Measurements from ENCODE around the gene UBA3. TPM values are rescaled to one million over a fixed set of nuclear protein-coding genes. Genes with fewer than 3 reads are reported as not detected.
A peak's percentile ranks its signal among the peaks of the same experiment; 100 is the strongest.

Gene UBA3
- total and polyA plus RNA-seq, 2 of the 13 experiments (the other 11 are each of a cell fraction or from before 2014, with no cell fraction given): 40.7 to 49.0 TPM

DNA sequence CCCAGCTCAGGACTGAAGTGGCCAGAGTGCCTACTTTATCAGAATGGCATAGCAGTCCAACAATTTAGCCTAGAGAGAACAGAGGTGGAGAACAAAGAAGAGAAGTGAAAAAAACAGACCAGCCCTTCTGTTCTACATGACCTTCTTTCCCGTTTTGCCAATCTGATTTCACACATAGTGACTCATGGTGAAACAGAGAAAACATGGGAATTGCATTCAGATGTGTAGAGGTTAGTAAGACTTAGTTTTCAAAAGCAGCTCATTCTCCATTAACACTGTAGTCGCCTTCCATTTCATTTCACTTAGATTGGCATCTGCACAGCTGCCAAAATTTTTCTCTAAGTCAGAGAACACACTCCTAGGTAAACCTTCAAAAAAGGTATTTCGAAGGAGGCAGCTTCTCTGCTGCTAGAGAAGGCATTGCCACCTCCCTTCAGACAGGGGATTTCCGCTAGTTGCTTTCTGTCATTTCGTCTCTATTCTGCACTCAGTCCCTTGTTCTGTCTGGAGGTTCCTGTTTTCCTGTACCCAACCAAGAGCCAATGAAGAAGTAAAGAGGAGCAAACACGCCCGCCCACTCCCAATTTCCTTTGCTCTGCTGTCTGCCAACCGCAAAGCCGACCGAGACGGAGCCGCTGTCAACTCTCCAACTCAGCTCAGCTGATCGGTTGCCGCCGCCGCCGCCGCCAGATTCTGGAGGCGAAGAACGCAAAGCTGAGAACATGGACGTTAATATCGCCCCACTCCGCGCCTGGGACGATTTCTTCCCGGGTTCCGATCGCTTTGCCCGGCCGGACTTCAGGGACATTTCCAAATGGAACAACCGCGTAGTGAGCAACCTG is 4.4 kb upstream of the UBA3 start, which contains the start of gene ARL6IP5 (continued):
- TF ChIP-seq NCOA5 (CRISPR knock-in tag; IDR thresholded peaks at IDR 0.05) (no peak), ZNF7 (CRISPR knock-in tag; IDR thresholded peaks at IDR 0.05) (no peak), KLF6 (CRISPR knock-in tag; IDR thresholded peaks at IDR 0.05) (no peak), FOXJ3 (CRISPR knock-in tag; IDR thresholded peaks at IDR 0.05; ENCODE audit: borderline replicate concordance) (no peak), ZNF10 (CRISPR knock-in tag; IDR thresholded peaks at IDR 0.05; ENCODE audit: borderline replicate concordance, low read depth) (no peak), PAF1 (CRISPR knock-in tag; IDR thresholded peaks at IDR 0.05) (no peak), ZMYM2 (CRISPR knock-in tag; IDR thresholded peaks at IDR 0.05) (0 out of 2 replicates have a peak, but pooled peaks have one; percentile 37), TAF1 (CRISPR knock-in tag; IDR thresholded peaks at IDR 0.05) (peak; percentile 60), PTBP1 (IDR thresholded peaks at IDR 0.05; ENCODE audit: low read depth, low read length, poor library complexity, severe bottlenecking) (no peak), CREB3 (CRISPR knock-in tag; IDR thresholded peaks at IDR 0.05) (no peak), HMGA1 (CRISPR knock-in tag; conservative IDR thresholded peaks at IDR 0.05) (no peak), ZNF557 (CRISPR knock-in tag; IDR thresholded peaks at IDR 0.05) (no peak), ZNF850 (CRISPR knock-in tag; conservative IDR thresholded peaks at IDR 0.05) (no peak), ZBTB10 (CRISPR knock-in tag; IDR thresholded peaks at IDR 0.05; ENCODE audit: borderline replicate concordance) (no peak)
- TF ChIP-seq, protein P1, sequence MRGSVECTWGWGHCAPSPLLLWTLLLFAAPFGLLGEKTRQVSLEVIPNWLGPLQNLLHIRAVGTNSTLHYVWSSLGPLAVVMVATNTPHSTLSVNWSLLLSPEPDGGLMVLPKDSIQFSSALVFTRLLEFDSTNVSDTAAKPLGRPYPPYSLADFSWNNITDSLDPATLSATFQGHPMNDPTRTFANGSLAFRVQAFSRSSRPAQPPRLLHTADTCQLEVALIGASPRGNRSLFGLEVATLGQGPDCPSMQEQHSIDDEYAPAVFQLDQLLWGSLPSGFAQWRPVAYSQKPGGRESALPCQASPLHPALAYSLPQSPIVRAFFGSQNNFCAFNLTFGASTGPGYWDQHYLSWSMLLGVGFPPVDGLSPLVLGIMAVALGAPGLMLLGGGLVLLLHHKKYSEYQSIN (CRISPR knock-in tag; IDR thresholded peaks at IDR 0.05; ENCODE audit: borderline replicate concordance): no peak; the same call in 1 of the 2 replicates
- TF ChIP-seq, protein P2, sequence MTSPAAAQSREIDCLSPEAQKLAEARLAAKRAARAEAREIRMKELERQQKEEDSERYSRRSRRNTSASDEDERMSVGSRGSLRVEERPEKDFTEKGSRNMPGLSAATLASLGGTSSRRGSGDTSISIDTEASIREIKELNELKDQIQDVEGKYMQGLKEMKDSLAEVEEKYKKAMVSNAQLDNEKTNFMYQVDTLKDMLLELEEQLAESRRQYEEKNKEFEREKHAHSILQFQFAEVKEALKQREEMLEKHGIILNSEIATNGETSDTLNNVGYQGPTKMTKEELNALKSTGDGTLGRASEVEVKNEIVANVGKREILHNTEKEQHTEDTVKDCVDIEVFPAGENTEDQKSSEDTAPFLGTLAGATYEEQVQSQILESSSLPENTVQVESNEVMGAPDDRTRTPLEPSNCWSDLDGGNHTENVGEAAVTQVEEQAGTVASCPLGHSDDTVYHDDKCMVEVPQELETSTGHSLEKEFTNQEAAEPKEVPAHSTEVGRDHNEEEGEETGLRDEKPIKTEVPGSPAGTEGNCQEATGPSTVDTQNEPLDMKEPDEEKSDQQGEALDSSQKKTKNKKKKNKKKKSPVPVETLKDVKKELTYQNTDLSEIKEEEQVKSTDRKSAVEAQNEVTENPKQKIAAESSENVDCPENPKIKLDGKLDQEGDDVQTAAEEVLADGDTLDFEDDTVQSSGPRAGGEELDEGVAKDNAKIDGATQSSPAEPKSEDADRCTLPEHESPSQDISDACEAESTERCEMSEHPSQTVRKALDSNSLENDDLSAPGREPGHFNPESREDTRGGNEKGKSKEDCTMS (CRISPR knock-in tag; conservative IDR thresholded peaks at IDR 0.05): no peak
- TF ChIP-seq, protein P3, sequence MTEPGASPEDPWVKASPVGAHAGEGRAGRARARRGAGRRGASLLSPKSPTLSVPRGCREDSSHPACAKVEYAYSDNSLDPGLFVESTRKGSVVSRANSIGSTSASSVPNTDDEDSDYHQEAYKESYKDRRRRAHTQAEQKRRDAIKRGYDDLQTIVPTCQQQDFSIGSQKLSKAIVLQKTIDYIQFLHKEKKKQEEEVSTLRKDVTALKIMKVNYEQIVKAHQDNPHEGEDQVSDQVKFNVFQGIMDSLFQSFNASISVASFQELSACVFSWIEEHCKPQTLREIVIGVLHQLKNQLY (CRISPR knock-in tag; IDR thresholded peaks at IDR 0.05): no peak
- TF ChIP-seq, protein P4, sequence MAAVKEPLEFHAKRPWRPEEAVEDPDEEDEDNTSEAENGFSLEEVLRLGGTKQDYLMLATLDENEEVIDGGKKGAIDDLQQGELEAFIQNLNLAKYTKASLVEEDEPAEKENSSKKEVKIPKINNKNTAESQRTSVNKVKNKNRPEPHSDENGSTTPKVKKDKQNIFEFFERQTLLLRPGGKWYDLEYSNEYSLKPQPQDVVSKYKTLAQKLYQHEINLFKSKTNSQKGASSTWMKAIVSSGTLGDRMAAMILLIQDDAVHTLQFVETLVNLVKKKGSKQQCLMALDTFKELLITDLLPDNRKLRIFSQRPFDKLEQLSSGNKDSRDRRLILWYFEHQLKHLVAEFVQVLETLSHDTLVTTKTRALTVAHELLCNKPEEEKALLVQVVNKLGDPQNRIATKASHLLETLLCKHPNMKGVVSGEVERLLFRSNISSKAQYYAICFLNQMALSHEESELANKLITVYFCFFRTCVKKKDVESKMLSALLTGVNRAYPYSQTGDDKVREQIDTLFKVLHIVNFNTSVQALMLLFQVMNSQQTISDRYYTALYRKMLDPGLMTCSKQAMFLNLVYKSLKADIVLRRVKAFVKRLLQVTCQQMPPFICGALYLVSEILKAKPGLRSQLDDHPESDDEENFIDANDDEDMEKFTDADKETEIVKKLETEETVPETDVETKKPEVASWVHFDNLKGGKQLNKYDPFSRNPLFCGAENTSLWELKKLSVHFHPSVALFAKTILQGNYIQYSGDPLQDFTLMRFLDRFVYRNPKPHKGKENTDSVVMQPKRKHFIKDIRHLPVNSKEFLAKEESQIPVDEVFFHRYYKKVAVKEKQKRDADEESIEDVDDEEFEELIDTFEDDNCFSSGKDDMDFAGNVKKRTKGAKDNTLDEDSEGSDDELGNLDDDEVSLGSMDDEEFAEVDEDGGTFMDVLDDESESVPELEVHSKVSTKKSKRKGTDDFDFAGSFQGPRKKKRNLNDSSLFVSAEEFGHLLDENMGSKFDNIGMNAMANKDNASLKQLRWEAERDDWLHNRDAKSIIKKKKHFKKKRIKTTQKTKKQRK (IDR thresholded peaks at IDR 0.05; ENCODE audit: low read length): no peak
